GM18502 (cell line): ENCODE measurements around the gene SGPL1.

Source experiments
- ATAC-seq: cut with Tn5 transposase; IDR thresholded peaks from one replicate; pipeline ENCODE4 v1.9.1; 2021; ENCODE audit warnings: mild to moderate bottlenecking; ENCODE audit not compliant: unreplicated experiment, poor library complexity

The SGPL1 gene

DNA sequence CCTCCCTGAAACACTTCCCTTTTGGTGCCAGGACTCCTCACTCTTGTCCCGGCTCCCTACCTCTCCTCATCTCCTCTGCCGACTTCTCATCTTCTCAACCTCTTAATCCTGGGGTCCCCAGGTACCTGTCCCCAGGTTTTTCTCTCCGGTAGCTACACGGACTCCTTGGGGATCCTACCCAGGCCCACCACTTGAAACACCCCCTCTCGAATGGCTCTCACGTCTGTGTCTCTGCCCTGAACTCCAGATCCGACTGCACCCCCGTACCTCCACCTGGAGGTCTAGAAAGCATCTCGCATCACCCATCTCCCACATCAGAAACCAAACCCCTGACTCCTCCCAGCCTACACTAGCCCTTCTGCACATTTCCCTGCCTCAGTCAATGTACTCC, 35.4 kb upstream of the SGPL1 start:
- no peak for ATAC-seq

DNA sequence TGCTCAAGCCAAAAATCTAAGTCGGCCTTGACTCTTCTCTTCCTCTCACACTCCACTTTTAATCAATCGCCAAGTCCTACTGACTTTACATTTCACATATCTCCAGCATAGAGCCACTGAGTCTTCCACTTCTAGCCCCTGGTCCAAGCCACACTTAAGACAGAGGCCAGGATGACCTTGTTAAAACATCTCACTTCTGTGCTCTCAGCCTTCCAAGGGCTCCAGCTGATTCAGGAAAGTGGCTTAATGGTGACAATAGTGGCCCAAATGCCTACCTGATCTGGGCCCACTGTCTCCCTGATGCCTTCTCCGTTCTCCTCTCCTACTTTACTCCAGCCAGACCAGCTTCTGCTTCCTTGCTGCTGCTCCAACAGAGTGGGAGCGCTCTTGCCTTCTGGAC, 35.0 kb upstream of the SGPL1 start:
- ATAC-seq = no peak

DNA sequence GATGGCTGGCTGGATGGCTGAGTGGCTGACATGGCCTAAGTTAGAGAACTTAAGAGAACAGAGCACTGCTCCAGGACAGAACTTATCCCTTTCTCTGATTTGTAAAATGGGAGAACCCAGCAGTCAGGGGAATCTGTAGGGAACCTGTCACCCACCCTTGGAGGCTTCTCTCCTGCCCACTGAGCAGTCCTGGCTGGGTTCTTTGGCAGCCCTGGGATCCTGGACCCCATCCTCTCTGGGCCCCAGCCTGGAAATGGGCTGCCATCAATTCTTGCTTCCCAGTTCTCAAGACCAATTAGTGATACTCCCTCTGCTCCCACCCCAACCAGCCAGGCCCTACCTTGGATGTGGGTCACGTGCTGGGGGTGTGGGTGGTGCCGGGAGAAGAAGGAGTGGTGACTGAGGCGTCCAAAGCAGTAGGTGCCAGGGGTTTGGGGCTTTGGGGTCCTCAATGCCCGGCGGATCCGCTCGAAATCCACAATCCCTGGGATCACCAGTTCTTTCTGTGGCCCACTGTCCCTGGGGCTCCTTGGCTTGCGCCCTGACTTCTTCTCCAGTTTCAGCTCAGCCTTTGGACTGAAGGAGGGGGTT, 34.2 kb upstream of the SGPL1 start:
- ATAC-seq = no peak

DNA sequence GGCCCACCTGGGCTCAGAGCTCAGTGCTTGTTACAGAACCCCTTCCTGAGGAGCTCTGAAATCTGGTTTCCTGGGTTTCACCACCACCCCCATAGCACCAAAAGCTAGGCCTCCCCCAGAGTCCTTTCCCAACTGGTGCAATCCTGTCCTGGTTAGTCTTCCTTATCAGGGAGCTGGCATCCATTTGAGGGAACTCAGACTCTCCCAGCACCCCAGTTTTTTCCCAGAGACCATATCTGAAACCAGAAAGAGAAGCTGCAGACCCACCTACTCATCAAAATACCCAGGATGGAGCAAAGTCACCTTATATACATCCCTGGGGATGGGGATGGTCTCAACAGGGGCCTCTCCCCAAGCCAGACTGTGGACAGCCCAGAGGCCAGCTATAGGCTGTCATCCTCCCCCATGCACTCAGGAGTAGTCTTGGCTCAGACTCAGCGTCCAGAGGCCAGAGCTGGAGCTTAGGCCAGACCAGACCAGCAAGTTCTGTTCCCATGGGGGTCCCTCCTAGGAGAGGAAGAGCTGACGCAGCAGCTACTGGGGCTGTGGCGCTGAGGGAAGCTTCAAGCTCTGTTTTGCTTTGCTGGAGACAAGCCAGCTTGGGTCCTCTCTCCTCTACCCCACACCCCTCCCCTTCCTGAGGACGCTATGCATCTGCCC, 33.5 kb upstream of the SGPL1 start:
- ATAC-seq = no peak

DNA sequence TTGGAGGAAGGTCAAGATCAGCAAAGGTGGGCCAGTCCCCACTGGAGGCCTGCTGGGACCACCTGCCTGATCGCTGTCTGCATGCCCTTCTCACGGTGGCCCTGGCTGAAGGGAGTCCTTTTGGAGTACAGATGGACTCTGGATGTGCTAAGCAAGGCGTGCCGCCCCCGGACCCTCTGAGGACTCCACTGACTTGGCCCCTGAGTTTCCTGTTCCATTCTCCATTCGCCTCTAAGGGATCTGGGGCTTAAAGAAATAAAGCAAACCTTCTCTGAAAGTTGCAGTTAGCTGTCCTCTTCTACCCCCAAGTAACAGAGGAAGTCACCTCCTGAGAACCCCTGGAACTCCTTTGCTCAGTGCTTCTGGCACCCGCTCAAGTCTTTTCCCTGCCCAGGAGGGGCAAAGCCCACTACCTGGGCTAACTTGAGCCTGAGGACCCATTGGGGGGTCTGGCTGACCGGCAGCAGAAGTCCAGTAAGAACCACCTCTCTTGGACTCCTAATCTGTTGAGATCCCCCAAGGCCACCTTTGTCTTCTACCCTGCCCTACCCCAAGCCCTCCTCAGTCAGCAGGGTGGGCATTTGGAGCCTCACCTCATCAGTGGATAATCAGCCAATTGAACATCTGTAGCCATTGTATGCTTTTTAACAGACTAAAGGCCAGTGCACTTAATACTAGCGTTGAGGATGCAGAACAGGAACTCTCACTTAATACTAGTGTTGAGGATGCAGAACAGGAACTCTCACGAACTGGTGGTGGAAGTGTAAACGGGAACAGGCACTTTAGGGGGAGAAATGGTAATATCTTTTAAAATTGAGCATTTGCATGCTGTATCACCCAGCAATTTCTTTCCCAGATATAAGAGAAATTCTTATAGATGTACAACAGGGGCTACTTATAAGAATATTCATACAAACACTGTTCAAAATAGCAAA, 32.7 kb upstream of the SGPL1 start:
- ATAC-seq = no peak

DNA sequence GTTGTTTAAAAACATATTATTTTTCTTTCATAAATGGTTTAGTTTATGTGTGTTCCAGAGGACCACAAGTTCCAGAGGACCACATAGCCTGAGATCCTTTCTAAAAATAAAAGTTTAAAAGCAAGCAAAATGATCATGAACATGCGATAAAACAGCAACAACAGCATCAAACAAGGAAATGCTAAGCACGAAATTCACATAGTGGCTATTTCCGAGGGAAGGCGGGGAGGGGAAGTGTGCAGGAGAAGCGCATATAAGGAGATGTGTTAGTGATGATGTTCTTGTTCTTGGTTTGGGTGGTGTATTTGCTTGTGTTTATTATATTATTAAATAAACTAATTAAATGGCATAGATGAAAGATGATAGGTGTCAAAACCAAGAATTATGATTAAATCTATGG, 31.7 kb upstream of the SGPL1 start:
- no peak for ATAC-seq

DNA sequence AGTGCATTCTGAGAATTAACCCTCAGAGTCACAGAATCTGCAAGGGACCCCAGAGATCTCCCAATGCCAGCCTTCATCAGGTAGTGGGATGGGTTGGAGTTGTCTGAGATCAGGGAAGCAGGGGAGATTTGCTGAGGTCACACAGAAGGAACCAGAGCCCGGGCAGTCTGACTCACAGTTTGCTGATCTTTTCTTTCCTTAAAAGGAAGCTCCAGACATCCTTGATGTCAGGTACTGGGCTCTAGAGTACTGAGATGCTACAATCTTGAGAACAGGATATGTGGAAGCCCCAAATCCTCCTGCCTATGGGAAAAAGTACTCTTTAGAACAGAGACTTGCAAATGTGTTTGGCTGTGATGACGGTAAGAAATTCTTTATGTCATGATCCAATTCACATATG, 31.3 kb upstream of the SGPL1 start:
- no peak for ATAC-seq

DNA sequence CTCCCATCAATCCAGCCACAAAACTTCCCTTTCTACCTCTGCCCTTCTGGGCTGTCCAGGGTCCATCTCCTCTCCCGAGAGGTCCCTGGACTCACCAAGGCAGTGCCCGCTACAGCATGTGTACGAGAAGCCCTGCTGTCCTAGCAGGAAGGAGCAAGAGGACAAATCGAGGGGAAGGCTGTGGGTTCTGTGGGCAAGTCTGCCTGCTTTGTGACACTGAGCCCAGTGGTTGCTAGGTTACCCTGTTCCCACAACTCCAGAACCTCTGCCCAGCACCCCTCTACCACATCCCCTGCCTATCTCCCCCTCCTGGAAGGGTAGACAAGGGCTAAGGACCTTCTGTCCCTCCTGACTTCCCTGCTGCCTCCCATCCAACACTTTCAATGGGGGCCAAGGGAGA, 30.6 kb upstream of the SGPL1 start, which contains the start of gene TBATA:
Gene TBATA, minus strand, starts transcription at position 188 of the 400 bp plus-strand sequence. CDS start 1,998 bp downstream, outside the sequence.
- no peak for ATAC-seq

DNA sequence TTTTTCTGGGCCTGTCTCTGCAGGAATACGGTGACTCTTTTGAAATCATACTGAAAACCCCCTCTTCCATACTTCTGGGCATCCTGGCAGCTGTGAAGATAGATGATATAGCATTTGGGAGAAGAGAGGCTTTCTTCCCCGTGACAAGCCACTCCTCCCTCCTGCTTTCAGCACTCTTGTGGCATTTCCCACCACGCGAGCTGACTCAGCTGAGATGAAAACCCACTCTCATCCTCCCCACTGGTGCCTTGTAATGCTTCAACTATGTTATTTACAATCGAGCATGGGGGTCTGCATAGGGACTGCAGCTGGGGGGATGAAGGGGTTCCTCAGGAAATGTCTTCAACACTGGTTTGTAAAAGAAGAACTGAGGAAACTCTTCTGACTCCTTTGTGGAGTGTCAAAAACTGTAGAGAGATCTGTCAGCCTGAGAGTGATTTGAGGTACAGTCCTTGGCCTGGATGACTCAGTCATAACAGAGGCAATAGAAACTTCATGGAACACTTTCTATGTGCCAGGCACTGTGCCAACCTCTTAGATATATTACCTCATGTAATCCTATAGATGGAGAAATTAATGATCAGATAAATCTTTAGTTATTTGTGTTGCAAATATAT, 28.8 kb upstream of the SGPL1 start:
- ATAC-seq = no peak

DNA sequence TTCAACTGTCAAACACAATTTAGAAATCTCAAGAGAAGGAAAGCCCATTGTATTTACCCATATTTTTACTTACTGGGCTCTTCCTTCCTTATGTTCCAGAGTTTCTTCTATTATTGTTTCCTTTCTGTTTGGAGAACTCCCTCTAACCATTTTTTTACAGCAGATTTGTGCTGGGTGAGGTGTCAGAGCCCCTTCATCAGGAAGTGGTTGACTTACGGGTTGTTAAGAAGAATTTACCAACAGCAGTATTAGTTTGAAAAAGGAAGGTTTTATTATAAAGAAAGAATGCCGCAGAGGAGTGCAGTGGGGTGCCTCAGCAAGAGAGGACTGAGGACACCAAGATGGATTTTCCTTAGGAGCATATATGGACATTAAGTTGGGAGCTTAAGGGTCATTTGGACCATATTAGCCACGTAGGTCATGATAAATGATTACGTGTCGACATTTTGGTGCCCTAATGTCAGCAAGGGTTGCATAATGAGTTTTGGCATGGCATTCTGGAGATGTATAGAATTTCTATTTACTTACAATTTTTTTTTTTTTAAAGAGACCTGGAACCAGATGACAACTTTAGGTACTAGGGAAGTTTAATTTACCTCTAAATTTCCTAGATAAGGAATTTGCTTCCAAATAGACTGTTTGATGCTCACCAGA, 24.2 kb upstream of the SGPL1 start:
- no peak for ATAC-seq

DNA sequence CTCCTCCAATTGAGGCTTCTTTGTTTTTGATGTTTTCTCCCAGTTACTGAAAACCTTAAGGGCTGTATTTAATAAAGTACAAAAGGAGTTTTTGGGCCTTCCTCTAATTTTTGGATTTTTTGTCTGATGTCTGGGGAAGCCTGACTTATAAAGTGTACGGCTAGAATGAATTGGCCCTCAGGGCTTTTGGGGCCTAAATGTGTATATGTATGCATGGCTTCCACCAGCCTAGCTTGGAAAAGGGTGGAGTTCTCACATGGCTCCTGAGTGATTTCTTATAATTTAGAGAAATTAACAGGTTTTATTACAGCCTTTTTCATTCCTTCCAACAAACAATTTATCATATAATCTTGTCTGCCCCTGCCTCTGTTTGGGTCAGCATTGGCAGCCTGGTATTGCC, 20.1 kb upstream of the SGPL1 start:
- ATAC-seq = no peak

DNA sequence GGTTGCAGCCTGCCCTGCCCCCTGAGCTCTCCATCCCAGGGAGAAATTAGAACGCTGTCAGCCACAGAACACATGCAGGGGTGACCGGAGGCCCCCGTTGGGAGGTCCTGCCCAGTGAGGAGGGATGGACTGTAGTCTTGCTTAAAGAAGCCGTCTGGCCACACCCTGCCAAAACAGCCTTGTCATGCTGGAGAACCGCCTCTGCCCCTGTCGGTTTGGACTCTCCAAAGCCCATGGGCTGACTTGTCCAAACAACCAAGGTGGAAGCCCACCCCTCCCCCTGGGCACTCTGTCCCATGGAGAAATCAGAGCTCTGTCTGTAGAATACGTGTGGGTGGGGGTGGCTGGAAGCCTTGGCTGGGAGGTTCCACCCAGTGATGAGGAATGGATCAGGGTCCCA, 17.9 kb upstream of the SGPL1 start:
- ATAC-seq = no peak

DNA sequence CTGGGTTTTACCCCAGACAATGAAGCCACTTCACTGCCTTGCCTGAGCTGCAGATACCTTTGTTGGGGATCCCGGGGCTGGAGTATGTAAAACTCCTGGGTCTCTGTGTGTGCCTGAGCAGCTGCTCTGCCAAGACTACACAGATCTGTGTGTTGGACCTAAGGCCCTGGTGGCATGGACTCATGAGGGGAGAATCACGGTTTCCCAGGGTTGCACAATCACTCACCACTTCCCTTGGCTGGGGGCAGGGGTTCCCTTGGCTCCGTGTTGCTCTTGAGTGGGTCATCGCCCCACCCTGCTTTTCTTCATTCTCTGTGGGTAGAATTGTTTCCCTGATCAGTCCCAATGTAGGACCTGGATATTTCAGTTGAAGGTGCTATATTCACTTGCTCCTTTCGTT, 16.6 kb upstream of the SGPL1 start:
- ATAC-seq = no peak

DNA sequence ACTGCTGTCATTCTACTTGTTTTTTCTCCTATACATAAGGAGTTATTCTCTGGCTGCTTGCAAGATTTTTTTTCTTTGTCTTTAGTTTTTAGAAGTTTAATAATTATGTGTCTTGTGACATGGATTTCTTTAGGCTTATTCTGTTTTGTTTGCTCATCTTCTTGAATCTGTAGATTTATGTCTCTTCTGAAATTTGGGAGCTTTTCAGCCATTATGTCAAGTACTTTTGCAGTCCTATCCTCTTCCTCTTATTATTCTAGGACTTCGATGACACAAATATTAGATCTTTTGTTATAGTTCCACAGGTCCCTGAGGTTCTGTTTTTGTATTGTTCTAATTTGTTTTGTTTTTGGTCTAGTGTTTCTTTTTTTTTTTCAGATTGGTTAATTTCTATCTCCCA, 13.9 kb upstream of the SGPL1 start:
- no peak for ATAC-seq

DNA sequence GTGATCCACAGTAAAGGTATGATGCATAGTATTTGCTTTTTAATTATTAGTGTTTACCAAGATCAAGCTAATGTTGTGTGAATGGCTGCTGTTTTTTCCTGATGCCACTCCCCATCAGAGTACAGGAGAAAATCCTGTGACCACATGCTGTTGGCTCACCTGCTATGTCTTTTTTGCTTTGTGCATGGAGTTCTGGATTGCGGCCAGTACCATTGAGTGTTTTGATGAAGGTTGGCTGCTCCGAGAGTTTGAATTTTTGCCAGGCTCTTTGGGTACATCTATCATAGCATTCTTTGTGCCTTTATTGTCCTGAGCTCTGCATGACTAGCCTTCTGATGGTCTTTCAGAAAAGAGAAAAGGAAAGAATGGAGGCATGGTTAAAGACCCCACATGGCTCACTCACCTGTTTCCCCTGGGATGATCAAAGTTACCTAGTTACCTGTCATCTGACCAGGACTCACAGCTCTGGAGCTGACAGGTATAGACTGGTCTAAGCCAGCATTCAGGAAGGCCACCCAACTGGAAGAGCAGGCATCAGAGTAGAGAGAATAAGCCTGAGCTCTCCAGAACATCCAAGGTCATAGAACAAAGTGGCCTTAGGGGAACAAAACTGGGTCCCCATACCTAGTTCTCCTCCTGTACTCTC, 11.8 kb upstream of the SGPL1 start:
- no peak for ATAC-seq

DNA sequence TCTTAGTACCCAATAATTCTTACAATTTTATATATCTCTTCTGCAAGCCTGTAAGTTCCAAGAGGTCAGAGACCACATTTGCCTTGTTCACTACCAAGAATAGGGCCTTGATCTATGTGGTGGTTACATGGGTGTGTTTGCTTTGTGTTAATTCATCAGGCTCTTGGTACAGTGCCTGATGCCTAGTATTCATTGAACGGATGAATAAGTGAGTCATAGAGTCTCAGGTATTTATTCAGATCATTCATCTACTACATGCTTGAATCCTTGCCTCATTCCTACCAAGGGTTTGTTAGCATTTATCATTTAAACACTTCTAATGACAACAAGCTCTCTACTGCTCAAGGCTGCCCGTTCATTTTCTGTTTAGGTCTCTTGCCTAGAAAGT, 11.3 kb upstream of the SGPL1 start:
- no peak for ATAC-seq

DNA sequence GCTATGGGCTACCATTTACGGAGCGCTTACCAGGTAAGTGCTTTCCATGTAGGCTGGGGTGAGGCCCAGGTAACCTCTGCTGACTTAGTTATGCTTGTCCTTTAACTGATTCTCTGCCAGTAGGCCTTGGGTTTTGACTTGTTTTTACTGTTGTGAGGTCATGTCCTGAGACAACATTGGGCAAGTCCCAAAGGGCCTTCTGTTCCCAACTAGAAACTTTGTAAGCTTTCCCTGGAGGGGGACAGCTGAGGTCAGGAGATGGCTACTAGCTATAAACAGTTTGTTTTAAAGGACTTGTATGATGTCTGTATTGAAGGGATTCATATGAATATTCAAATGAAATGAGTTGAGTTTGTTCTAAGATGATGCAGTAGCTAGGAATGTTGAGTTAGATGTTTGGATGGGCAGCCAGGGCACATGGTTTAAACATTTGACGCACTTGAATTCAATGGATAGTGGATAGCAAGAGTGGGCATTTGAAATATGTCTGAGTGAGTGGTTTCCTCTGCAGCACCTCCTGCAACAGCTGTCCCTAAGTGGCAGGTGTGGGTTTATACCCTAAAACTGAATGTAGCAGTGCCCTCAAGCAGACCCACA, 10.0 kb upstream of the SGPL1 start:
- ATAC-seq = no peak

DNA sequence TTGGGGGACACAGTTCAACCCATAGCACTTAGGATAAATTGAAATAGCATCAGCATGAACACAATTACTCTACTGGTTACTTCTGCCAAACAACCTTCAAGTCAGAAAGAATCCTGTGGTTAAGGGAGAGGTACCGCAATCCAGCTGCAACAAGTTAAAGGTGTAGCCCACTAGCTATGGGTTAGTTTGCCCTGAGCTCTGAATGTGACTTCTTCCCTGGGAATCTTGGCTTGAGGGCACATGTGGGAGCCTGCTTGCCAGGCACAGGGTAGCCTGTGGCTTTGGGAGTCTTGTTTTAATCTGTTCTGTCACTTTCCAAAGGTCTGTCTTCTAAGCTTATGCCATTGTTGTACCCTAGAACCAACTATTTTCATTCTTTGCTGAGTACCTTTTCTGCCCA, 8.9 kb upstream of the SGPL1 start:
- ATAC-seq = no peak

DNA sequence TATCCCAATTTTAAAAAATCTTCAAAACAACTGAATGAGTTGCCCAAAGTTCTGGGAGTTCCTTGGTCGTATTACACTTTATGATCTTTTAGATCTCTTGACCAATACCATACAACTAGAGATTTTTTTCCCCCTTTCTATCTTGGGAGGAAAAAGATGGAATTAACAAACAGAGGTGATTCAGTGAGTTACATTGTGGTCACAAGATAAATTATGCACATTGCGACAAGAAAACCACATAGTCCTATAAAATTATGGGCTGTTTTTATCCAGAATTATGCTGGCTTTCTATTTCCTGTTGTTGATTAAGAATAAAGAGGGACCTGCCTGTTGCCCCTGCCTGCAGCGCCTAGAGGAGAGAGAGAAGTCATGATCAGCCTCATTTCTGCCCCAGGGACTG, 8.2 kb upstream of the SGPL1 start:
- no peak for ATAC-seq
